GM06990 (cell line): ENCODE data around the gene LTBP3.

Experiments
- DNase-seq: peaks from one replicate; pipeline ENCODE4 v3.0.0-alpha.2; 2011; ENCODE audit not compliant: insufficient read length; ENCODE audit errors: extremely low read depth
- H3K27me3 ChIP-seq: replicated peaks from 2 replicates; pipeline ENCODE4 v1.6.0; 2011; ENCODE audit warnings: low read length; ENCODE audit not compliant: control insufficient read depth, insufficient read depth
- H3K36me3 ChIP-seq: 2 replicates; pipeline ENCODE4 v1.5.1; 2011; ENCODE audit warnings: low read length; ENCODE audit not compliant: control insufficient read depth, insufficient read depth
- H3K4me3 ChIP-seq: replicated peaks from 2 replicates; pipeline ENCODE4 v1.5.1; 2011; ENCODE audit warnings: low read depth, mild to moderate bottlenecking, control low read depth, low read length
- TF ChIP-seq, protein P1 (sequence below): IDR thresholded peaks from 2 replicates; pipeline ENCODE4 v1.5.1; 2011; ENCODE audit warnings: low read length, control low read depth, mild to moderate bottlenecking, inconsistent platforms; ENCODE audit not compliant: insufficient read depth, poor library complexity, severe bottlenecking

LTBP3 gene

DNA sequence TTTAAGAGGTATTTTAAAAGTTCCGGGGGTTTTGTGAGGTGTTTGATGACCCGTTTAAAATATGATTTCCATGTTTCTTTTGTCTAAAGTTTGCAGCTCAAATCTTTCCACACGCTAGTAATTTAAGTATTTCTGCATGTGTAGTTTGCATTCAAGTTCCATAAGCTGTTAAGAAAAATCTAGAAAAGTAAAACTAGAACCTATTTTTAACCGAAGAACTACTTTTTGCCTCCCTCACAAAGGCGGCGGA is 59.5 kb downstream of the LTBP3 start:
- Histone ChIP-seq H3K36me3 (peaks cover 8% of the 10 kb centered on the region), H3K27me3 (no peaks in the 10 kb centered on the region), H3K4me3 (peak overlapping the region; percentile 80)
- TF ChIP-seq, protein P1, sequence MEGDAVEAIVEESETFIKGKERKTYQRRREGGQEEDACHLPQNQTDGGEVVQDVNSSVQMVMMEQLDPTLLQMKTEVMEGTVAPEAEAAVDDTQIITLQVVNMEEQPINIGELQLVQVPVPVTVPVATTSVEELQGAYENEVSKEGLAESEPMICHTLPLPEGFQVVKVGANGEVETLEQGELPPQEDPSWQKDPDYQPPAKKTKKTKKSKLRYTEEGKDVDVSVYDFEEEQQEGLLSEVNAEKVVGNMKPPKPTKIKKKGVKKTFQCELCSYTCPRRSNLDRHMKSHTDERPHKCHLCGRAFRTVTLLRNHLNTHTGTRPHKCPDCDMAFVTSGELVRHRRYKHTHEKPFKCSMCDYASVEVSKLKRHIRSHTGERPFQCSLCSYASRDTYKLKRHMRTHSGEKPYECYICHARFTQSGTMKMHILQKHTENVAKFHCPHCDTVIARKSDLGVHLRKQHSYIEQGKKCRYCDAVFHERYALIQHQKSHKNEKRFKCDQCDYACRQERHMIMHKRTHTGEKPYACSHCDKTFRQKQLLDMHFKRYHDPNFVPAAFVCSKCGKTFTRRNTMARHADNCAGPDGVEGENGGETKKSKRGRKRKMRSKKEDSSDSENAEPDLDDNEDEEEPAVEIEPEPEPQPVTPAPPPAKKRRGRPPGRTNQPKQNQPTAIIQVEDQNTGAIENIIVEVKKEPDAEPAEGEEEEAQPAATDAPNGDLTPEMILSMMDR = no peak
- no peak for DNase-seq

DNA sequence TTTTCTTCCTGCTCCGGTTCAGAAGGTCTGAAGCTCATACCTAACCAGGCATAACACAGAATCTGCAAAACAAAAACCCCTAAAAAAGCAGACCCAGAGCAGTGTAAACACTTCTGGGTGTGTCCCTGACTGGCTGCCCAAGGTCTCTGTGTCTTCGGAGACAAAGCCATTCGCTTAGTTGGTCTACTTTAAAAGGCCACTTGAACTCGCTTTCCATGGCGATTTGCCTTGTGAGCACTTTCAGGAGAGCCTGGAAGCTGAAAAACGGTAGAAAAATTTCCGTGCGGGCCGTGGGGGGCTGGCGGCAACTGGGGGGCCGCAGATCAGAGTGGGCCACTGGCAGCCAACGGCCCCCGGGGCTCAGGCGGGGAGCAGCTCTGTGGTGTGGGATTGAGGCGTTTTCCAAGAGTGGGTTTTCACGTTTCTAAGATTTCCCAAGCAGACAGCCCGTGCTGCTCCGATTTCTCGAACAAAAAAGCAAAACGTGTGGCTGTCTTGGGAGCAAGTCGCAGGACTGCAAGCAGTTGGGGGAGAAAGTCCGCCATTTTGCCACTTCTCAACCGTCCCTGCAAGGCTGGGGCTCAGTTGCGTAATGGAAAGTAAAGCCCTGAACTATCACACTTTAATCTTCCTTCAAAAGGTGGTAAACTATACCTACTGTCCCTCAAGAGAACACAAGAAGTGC is 60.0 kb downstream of the LTBP3 start:
- Histone ChIP-seq H3K27me3 (no peaks in the 10 kb centered on the region), H3K36me3 (peaks cover 7% of the 10 kb centered on the region), H3K4me3 (peak overlapping the region; percentile 80)
- DNase-seq = peak; percentile 69
- TF ChIP-seq, protein P1 = no peak

DNA sequence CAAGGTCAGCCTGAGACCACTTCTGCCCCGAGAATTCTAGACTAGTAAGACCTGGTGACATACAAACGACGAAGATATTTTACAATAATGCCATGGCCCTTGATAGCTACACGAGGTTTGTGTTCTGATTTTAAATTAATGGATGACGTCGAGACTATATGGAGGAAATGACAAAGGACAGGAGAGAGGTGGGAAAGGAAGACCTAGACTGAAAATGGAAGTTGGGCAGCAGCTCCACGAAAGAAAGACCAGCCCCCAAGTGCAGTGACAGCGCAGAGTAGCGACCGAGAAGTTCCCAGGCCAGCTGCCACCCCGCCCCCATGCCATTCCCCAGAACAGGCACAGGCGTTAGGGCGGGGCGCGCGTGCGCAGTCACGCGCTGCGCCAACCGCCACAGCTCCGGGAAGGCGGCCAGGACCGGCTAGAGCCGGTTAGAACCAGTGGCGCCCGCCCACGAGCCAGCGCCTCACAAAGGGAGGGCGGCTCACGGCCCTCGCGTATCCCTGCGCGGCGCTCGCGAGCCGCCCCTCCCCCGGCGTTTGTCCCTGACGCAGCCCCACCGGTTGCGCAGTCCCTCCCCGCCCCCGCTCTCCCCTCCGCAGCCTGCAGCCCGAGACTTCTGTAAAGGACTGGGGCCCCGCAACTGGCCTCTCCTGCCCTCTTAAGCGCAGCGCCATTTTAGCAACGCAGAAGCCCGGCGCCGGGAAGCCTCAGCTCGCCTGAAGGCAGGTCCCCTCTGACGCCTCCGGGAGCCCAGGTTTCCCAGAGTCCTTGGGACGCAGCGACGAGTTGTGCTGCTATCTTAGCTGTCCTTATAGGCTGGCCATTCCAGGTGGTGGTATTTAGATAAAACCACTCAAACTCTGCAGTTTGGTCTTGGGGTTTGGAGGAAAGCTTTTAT is 60.8 kb downstream of the LTBP3 start:
- Histone ChIP-seq H3K4me3 (peak overlapping the region; percentile 80), H3K36me3 (peaks cover 5% of the 10 kb centered on the region), H3K27me3 (no peaks in the 10 kb centered on the region)
- peak; percentile 100 for DNase-seq
- TF ChIP-seq, protein P1 = peak; percentile 8

DNA sequence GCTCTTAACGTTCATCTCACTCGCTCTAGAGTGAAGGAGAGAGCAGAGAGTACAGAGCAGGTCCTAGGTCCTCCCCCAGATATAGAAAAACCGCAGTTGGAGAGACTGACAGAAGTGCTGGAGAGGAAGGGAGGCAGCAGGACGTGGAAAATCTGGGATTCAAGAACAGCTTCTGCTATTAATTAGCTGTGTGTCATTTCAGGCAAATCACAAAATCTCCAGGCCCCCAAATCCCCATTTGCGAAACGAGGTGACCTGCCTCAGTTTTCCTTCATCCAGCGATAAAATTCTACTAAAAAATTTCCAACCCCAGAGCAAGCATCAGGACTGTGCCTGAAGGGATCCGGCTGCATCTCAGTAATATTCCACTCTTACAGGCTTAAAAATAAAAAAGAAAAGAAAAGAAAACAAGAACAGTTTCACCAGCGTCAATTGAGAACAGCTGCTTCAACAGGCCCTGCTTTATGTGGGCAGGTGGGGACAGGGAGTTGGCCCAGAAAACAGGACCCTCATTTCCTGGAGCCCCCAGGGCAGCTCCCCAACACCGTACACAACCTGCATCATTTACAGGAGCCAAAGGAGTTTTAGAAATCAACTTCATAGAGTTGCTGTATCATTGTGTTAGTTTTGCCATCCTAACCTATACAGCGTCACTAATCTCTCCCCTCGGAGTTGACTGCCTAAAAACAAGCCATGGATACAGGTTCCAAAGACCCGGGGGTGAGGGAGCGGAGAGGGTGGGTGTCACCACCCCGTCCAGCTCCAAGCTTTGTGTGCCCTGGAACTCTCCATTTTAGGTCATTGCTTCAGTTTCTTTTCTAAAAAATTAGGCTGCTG is 61.6 kb downstream of the LTBP3 start:
- TF ChIP-seq, protein P1 = no peak
- Histone ChIP-seq H3K27me3 (no peaks in the 10 kb centered on the region), H3K36me3 (peaks cover 3% of the 10 kb centered on the region), H3K4me3 (peak overlapping the region; percentile 46)
- no peak for DNase-seq

DNA sequence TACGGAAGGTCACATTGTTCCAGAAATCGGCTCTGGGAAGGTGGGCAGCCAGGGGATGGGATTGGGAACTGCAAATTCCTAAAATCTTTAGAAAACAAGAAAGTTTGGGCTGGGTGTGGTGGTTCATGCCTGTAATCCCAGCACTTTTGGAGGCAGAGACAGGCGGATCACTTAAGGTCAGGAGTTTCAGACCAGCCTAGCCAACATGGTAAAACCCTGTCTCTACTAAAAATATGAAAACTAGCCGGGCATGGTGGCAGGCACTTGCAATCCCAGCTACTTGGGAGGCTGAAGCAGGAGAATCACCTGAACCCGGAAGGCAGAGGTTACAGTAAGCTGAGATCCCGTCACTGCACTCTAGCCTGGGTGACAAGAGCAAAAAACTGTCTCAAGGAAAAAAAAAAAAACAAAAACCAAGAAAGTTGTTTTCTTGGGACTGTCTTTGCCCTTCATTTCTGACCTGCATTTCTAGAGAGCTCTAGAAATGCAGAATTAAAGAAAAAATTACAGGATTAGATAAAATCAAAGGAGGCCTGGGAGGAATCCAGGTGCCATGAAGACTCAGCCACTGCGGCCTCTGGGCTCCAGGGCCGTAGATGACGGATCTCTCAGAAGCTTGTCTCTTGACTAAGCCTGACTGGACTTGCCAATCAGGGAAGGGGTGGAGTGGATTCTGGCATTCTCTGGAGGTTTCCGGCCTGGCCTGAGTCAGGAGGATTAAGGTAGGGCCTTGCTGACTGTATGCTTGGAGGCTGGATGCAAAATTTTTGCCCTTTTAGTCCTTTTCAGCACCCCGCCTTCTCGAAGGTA is 64.6 kb downstream of the LTBP3 start:
- peak overlapping the region; percentile 41 for H3K4me3 ChIP-seq
- DNase-seq = no peak

More for the DNA sequence above, 64.6 kb downstream of the LTBP3 start:
- H3K36me3 ChIP-seq = no peaks in the 10 kb centered on the region
- TF ChIP-seq, protein P1 = no peak
- no peaks in the 10 kb centered on the region for H3K27me3 ChIP-seq
